CD14-positive monocyte (primary cell): Measurements from ENCODE around the gene PON2. TPM values are rescaled to one million over a fixed set of nuclear protein-coding genes. Genes with fewer than 3 reads are reported as not detected.
"Not testable (repeated sequence)": the region's sequence is repeated elsewhere in the genome, so short reads cannot be mapped to it uniquely, and the experiment has no call there.

Experiments used
- DNase-seq, 3 donors: peaks; one replicate each; pipeline ENCODE4 v3.0.0-alpha.2; 2011 to 2022
- H2AFZ ChIP-seq: 2 replicates; pipeline ENCODE4 v1.6.0; 2012; ENCODE audit warnings: mild to moderate bottlenecking, low read depth, low read length, inconsistent platforms; ENCODE audit not compliant: insufficient read depth, poor library complexity, severe bottlenecking
- H3K27ac ChIP-seq, 2 donors: 1 replicate in 1 of 2; 2 replicates in 1 of 2; pipeline ENCODE4 v1.5.1; 2012 to 2013; ENCODE audit warnings: low read length in 2 of 2, control low read depth in 1 of 2, inconsistent platforms in 1 of 2, low read depth in 1 of 2, mild to moderate bottlenecking in 1 of 2
- H3K27me3 ChIP-seq, 2 donors: one replicate each; pipeline versions ENCODE4 v1.6.0 to v1.6.1; 2011 to 2013; ENCODE audit warnings: low read length in 2 of 2; ENCODE audit not compliant: control insufficient read depth in 2 of 2, insufficient read depth in 2 of 2
- H3K36me3 ChIP-seq, 2 donors: replicated peaks in 1 of 2; 1 replicate in 1 of 2; 2 replicates in 1 of 2; pipeline versions ENCODE4 v1.5.1 to v1.6.1; 2012 to 2013; ENCODE audit warnings: low read length in 2 of 2, control low read depth in 1 of 2, inconsistent platforms in 1 of 2, mild to moderate bottlenecking in 1 of 2; ENCODE audit not compliant: insufficient read depth in 2 of 2, control insufficient read depth in 1 of 2
- H3K4me1 ChIP-seq, 2 donors: 1 replicate in 1 of 2; 2 replicates in 1 of 2; pipeline versions ENCODE4 v1.5.1 to v1.6.1; 2012 to 2013; ENCODE audit warnings: low read length in 2 of 2, control low read depth in 1 of 2, inconsistent platforms in 1 of 2, mild to moderate bottlenecking in 1 of 2, moderate library complexity in 1 of 2; ENCODE audit not compliant: insufficient read depth in 2 of 2, control insufficient read depth in 1 of 2
- H3K4me2 ChIP-seq: replicated peaks from 2 replicates; pipeline ENCODE3; 2012; ENCODE audit warnings: low read length, moderate library complexity, mild to moderate bottlenecking; ENCODE audit not compliant: poor library complexity, severe bottlenecking; ENCODE audit errors: extremely low read depth
- H3K4me3 ChIP-seq, 3 experiments: fragments of 200-600 bp in 1 of 3; sonication (generic) in 1 of 3; replicated peaks in 1 of 3; 1 replicate in 2 of 3; 2 replicates in 1 of 3; pipeline ENCODE4 v1.5.1; 2011 to 2013; ENCODE audit warnings: low read length in 3 of 3, mild to moderate bottlenecking in 3 of 3, control low read depth in 2 of 3, low read depth in 2 of 3, inconsistent platforms in 1 of 3, moderate library complexity in 1 of 3
- H3K79me2 ChIP-seq: 2 replicates; pipeline ENCODE4 v1.6.0; 2012; ENCODE audit warnings: mild to moderate bottlenecking, control low read depth, inconsistent platforms, low read length, moderate library complexity; ENCODE audit not compliant: insufficient read depth
- H3K9ac ChIP-seq: 2 replicates; pipeline ENCODE4 v1.6.0; 2017; ENCODE audit warnings: low read length, mild to moderate bottlenecking; ENCODE audit not compliant: insufficient read depth, poor library complexity, severe bottlenecking
- H3K9me3 ChIP-seq, 2 donors: replicated peaks in 1 of 2; 1 replicate in 1 of 2; 2 replicates in 1 of 2; pipeline versions ENCODE4 v1.5.1 to v1.6.1; 2012 to 2013; ENCODE audit warnings: low read length in 2 of 2, control low read depth in 1 of 2; ENCODE audit not compliant: control insufficient read depth in 1 of 2, insufficient read depth in 1 of 2
- H4K20me1 ChIP-seq: 2 replicates; pipeline ENCODE4 v1.6.0; 2012; ENCODE audit warnings: mild to moderate bottlenecking, low read length, control low read depth, moderate library complexity; ENCODE audit not compliant: insufficient read depth
- H3K27ac Mint-ChIP-seq, 7 donors: one replicate each; pipeline ENCODE4 v1.8.0; 2020; ENCODE audit warnings: mild to moderate bottlenecking in 7 of 7, mixed read lengths in 7 of 7, moderate library complexity in 6 of 7, inconsistent platforms in 2 of 7
- H3K27me3 Mint-ChIP-seq, 3 donors: one replicate each; pipeline ENCODE4 v1.8.0; 2021 to 2022; ENCODE audit warnings: low read depth in 3 of 3, mild to moderate bottlenecking in 3 of 3, mixed read lengths in 3 of 3, moderate library complexity in 3 of 3, inconsistent platforms in 1 of 3
- H3K36me3 Mint-ChIP-seq, 2 donors: one replicate each; pipeline ENCODE4 v1.8.0; 2020; ENCODE audit warnings: mixed read lengths in 2 of 2, inconsistent platforms in 1 of 2, mild to moderate bottlenecking in 1 of 2
- H3K4me1 Mint-ChIP-seq: one replicate; pipeline ENCODE4 v1.8.0; 2020; ENCODE audit warnings: mild to moderate bottlenecking, mixed read lengths
- H3K4me3 Mint-ChIP-seq, 2 donors: one replicate each; pipeline ENCODE4 v1.8.0; 2020; ENCODE audit warnings: mild to moderate bottlenecking in 2 of 2, mixed read lengths in 2 of 2, moderate library complexity in 1 of 2
- H3K9me3 Mint-ChIP-seq, 7 donors: one replicate each; pipeline ENCODE4 v1.8.0; 2020 to 2022; ENCODE audit warnings: mixed read lengths in 7 of 7, mild to moderate bottlenecking in 6 of 7, moderate library complexity in 6 of 7, inconsistent platforms in 2 of 7
- CTCF ChIP-seq: fragments of 200-600 bp; IDR thresholded peaks from one replicate; pipeline ENCODE4 v1.8.0; 2022; ENCODE audit warnings: antibody characterized with exemption, mild to moderate bottlenecking
- WGBS: methylation state at CpG from one replicate; pipeline ENCODE4 v1.1.5; 2013; ENCODE audit warnings: missing lambda C conversion rate; ENCODE audit not compliant: insufficient coverage; 5-methylcytosine and 5-hydroxymethylcytosine counted together
- intact Hi-C, 2 donors: fragments of 100-400 bp; cut with micrococcal nuclease; formaldehyde crosslinking; loops; one replicate each; pipeline versions ENCODE4 v1.15.0 to v1.15.1; 2023
- polyA plus RNA-seq, 3 donors: library from polyadenylated mRNA; depleted of rRNA in 1 of 3; unstranded in 2 of 3; stranded (reverse) in 1 of 3; fragments of 300-500 nt in 2 of 3; fragments of >200 nt in 1 of 3; fragmentation: Illumina TruSeq in 2 of 3; gene quantifications; 1 replicate in 2 of 3; 2 replicates in 1 of 3; pipeline ENCODE4 v1.2.3, GENCODE V29; 2012 to 2021

PON2 gene
- polyA plus RNA-seq, 3 donors: 11.5 to 14.7 (median 14.4) TPM

GRCh38 chr7:95469187-95469586 lies 34.4 kb upstream of the PON2 start:
- Mint-ChIP-seq H3K27me3 (peaks cover 0 to 4% (median 2%) of the 10 kb centered on the region in 3 donors), H3K27ac (no peak overlapping the region), H3K36me3 (no peaks in the 10 kb centered on the region), H3K4me1 (peaks cover 2% of the 10 kb centered on the region), H3K9me3 (peaks cover 0 to 2% (median 0%) of the 10 kb centered on the region in 7 donors), H3K4me3 (no peak overlapping the region)
- Histone ChIP-seq H2AFZ (no peak overlapping the region), H3K9me3 (no peaks in the 10 kb centered on the region), H3K4me2 (no peak overlapping the region), H3K27me3 (no peaks in the 10 kb centered on the region), H3K79me2 (no peaks in the 10 kb centered on the region), H3K27ac (no peak overlapping the region), H3K4me1 (no peaks in the 10 kb centered on the region), H3K4me3 (no peak overlapping the region), H4K20me1 (no peaks in the 10 kb centered on the region), H3K36me3 (no peaks in the 10 kb centered on the region), H3K9ac (no peak overlapping the region)
- intact Hi-C loops: no loop called here
- no peak for DNase-seq
- TF ChIP-seq CTCF: no peak
- no CpG with 5 or more reads among the region's 1 CpG for WGBS

GRCh38 chr7:95467912-95468607 lies 33.2 kb upstream of the PON2 start:
- no peak overlapping the region for H3K4me2 ChIP-seq
- no peak overlapping the region for H3K27ac ChIP-seq
- no peak overlapping the region for H3K9ac ChIP-seq
- H3K36me3 ChIP-seq: no peaks in the 10 kb centered on the region
- H3K27me3 ChIP-seq: no peaks in the 10 kb centered on the region
- no peak overlapping the region for H2AFZ ChIP-seq
- H3K4me3 ChIP-seq: no peak overlapping the region
- Mint-ChIP-seq H3K27me3 (peaks cover 0 to 4% (median 2%) of the 10 kb centered on the region in 3 donors), H3K9me3 (peaks cover 0 to 8% (median 4%) of the 10 kb centered on the region in 7 donors), H3K4me3 (no peak overlapping the region), H3K4me1 (peaks cover 2% of the 10 kb centered on the region), H3K36me3 (no peaks in the 10 kb centered on the region), H3K27ac (no peak overlapping the region)
- H3K79me2 ChIP-seq: no peaks in the 10 kb centered on the region
- no peaks in the 10 kb centered on the region for H3K4me1 ChIP-seq
- no peak for TF ChIP-seq CTCF
- no CpG with 5 or more reads among the region's 1 CpG for WGBS
- no peak for DNase-seq
- peaks cover 0 to 2% of the 10 kb centered on the region in 2 donors for H3K9me3 ChIP-seq
- H4K20me1 ChIP-seq: no peaks in the 10 kb centered on the region
- intact Hi-C loops: no loop called here

- H3K27ac ChIP-seq, DNase-seq, H3K36me3 ChIP-seq, H3K4me3 ChIP-seq, H3K9ac ChIP-seq, H3K27me3 ChIP-seq, H3K4me3 Mint-ChIP-seq, H3K27me3 Mint-ChIP-seq, H3K79me2 ChIP-seq, intact Hi-C loops, H3K4me1 ChIP-seq, H3K4me2 ChIP-seq, H2AFZ ChIP-seq, H3K4me1 Mint-ChIP-seq, H4K20me1 ChIP-seq, H3K27ac Mint-ChIP-seq, H3K36me3 Mint-ChIP-seq: not testable (repeated sequence)
- H3K9me3 ChIP-seq: peaks cover 12 to 13% of the 10 kb centered on the region in 2 donors
- 96% methylated on average over 2 of the region's 2 CpGs for WGBS
- peaks cover 6 to 27% (median 20%) of the 10 kb centered on the region in 7 donors for H3K9me3 Mint-ChIP-seq
These were observed 25.8 kb upstream of the PON2 start for GRCh38 chr7:95460653-95461052.
